Activated B cell treated with CpG ODN at 0.5 μM for 24 hours (primary cell): ENCODE measurements around the gene SMAD9. TPM values are rescaled to one million over a fixed set of nuclear protein-coding genes. Genes with fewer than 3 reads are reported as not detected.

Source experiments
- ATAC-seq: fragments of 200-7000 bp; cut with Tn5 transposase; one replicate; pipeline ENCODE4 v1.10.0; 2021; ENCODE audit warnings: low read depth, mild to moderate bottlenecking, moderate library complexity
- CTCF ChIA-PET: fragments of 350-600 bp; sonication (Branson Sonifier 250); formaldehyde crosslinking; loops from one replicate; lab custom pipeline; 2021; ENCODE audit warnings: antibody characterized with exemption; lab: Charles Lee
- POLR2A ChIA-PET: fragments of 350-600 bp; sonication (Branson Sonifier 250); formaldehyde crosslinking; loops from one replicate; lab custom pipeline; 2021; ENCODE audit warnings: antibody characterized with exemption; lab: Charles Lee
- DNase-seq: peaks from one replicate; pipeline ENCODE4 v3.0.0; 2022
- H3K27ac Mint-ChIP-seq: one replicate; pipeline ENCODE4 v1.8.0; 2020; ENCODE audit warnings: mixed read lengths
- H3K27me3 Mint-ChIP-seq: one replicate; pipeline ENCODE4 v1.8.0; 2021; ENCODE audit warnings: mixed read lengths
- H3K36me3 Mint-ChIP-seq: one replicate; pipeline ENCODE4 v1.8.0; 2021; ENCODE audit warnings: low read depth, mixed read lengths
- H3K4me1 Mint-ChIP-seq: one replicate; pipeline ENCODE4 v1.8.0; 2021; ENCODE audit warnings: mixed read lengths
- H3K4me3 Mint-ChIP-seq: one replicate; pipeline ENCODE4 v1.8.0; 2020; ENCODE audit warnings: mild to moderate bottlenecking, mixed read lengths
- H3K9me3 Mint-ChIP-seq: one replicate; pipeline ENCODE4 v1.8.0; 2020; ENCODE audit warnings: mixed read lengths
- CTCF ChIP-seq: fragments of 200-600 bp; IDR thresholded peaks from one replicate; pipeline ENCODE4 v1.8.0; 2022; ENCODE audit warnings: antibody characterized with exemption, mild to moderate bottlenecking
- intact Hi-C: fragments of 100-400 bp; cut with micrococcal nuclease; formaldehyde crosslinking; loops from one replicate; pipeline ENCODE4 v1.15.1; 2024
- total RNA-seq: library from RNA; stranded (reverse); gene quantifications from 2 replicates; pipeline ENCODE4 v1.2.3, GENCODE V29; 2022

Gene SMAD9
- total RNA-seq, 1 donor from 2014 or later, result not detected

GRCh38 chr13:36912973-36913372 is 7.1 kb downstream of the SMAD9 start:
- peaks cover 28% of the 10 kb centered on the region for H3K27me3 Mint-ChIP-seq
- no peak for ATAC-seq
- no peaks in the 10 kb centered on the region for H3K36me3 Mint-ChIP-seq

GRCh38 chr13:36912369-36912768 is 7.7 kb downstream of the SMAD9 start:
- no peaks in the 10 kb centered on the region for H3K36me3 Mint-ChIP-seq
- intact Hi-C loops, result no loop called here
- no peak for DNase-seq
- H3K4me1 Mint-ChIP-seq, result no peaks in the 10 kb centered on the region
- ChIA-PET CTCF (no interaction called here), POLR2A (no interaction called here)
- ATAC-seq, result no peak
- no peak for TF ChIP-seq CTCF
- H3K27ac Mint-ChIP-seq, result no peak overlapping the region
- no peaks in the 10 kb centered on the region for H3K9me3 Mint-ChIP-seq
- H3K4me3 Mint-ChIP-seq, result no peak overlapping the region
- peaks cover 24% of the 10 kb centered on the region for H3K27me3 Mint-ChIP-seq

More at GRCh38 chr13:36912973-36913372, 7.1 kb downstream of the SMAD9 start:
- Mint-ChIP-seq H3K4me1 (no peaks in the 10 kb centered on the region), H3K27ac (no peak overlapping the region), H3K4me3 (no peak overlapping the region), H3K9me3 (no peaks in the 10 kb centered on the region)
- no peak for TF ChIP-seq CTCF
- ChIA-PET CTCF (no interaction called here), POLR2A (no interaction called here)
- DNase-seq, result no peak
- intact Hi-C loops, result no loop called here

- TF ChIP-seq CTCF, result no peak
- no peaks in the 10 kb centered on the region for H3K9me3 Mint-ChIP-seq
- ATAC-seq, result no peak
- CTCF ChIA-PET, result no interaction called here
- POLR2A ChIA-PET, result no interaction called here
- peaks cover 16% of the 10 kb centered on the region for H3K27me3 Mint-ChIP-seq
- intact Hi-C loops, result no loop called here
- H3K27ac Mint-ChIP-seq, result no peak overlapping the region
- no peak overlapping the region for H3K4me3 Mint-ChIP-seq
- H3K4me1 Mint-ChIP-seq, result no peaks in the 10 kb centered on the region
- no peak for DNase-seq
- no peaks in the 10 kb centered on the region for H3K36me3 Mint-ChIP-seq
Measured at GRCh38 chr13:36910545-36910944, 9.5 kb downstream of the SMAD9 start.

DNA sequence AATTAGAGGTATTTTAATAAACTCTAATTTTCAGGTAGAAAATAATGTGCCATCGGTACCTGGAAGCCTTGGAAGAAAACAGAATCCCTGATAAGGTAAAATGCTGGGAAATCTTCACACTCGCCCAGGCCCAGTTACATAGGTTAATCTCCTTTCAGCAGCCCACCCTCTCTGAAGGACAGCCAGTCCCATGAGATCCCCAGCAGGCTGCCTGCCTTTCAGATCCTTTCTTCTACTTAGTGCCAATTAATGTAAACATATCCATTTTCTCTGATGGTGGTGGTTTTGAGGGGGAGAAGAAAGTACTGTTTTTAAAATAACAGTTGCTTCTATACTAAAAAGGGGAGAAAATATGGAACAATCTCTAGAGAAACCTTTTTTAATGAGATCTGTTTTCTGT is 12.2 kb downstream of the SMAD9 start:
- POLR2A ChIA-PET, result no interaction called here
- DNase-seq (no peak), ATAC-seq (no peak)
- H3K36me3 Mint-ChIP-seq, result no peaks in the 10 kb centered on the region
- CTCF ChIA-PET, result no interaction called here
- H3K9me3 Mint-ChIP-seq, result no peaks in the 10 kb centered on the region
- no peak overlapping the region for H3K4me3 Mint-ChIP-seq
- H3K4me1 Mint-ChIP-seq, result no peaks in the 10 kb centered on the region
- intact Hi-C loops, result no loop called here
- H3K27me3 Mint-ChIP-seq, result peaks cover 9% of the 10 kb centered on the region
- no peak for TF ChIP-seq CTCF
- no peak overlapping the region for H3K27ac Mint-ChIP-seq

- Mint-ChIP-seq H3K36me3 (no peaks in the 10 kb centered on the region), H3K27ac (no peak overlapping the region), H3K9me3 (no peaks in the 10 kb centered on the region), H3K4me3 (no peak overlapping the region), H3K4me1 (no peaks in the 10 kb centered on the region), H3K27me3 (peaks cover 9% of the 10 kb centered on the region)
- intact Hi-C loops, result no loop called here
- TF ChIP-seq CTCF, result no peak
- ATAC-seq (no peak), DNase-seq (no peak)
- ChIA-PET CTCF (no interaction called here), POLR2A (no interaction called here)
Measured at GRCh38 chr13:36907266-36907665, 12.8 kb downstream of the SMAD9 start.
